Stomach (tissue), 4 donors: ENCODE measurements around the gene TBC1D10A.

Experiments
- POLR2A ChIP-seq, 4 donors: fragments of 450-650 bp; IDR thresholded peaks; one replicate each; pipeline ENCODE4 v1.6.1; 2016; ENCODE audit warnings: antibody characterized with exemption in 4 of 4, control low read depth in 2 of 4, mild to moderate bottlenecking in 1 of 4, moderate library complexity in 1 of 4
- TF ChIP-seq, protein P1 (sequence below), 7 experiments: fragments of 450-650 bp in 4 of 7; fragments of 200-600 bp in 3 of 7; sonication (generic) in 3 of 7; IDR thresholded peaks; one replicate each; pipeline ENCODE4 v1.5.1; 2016 to 2019; ENCODE audit warnings: antibody characterized with exemption in 7 of 7, control low read depth in 2 of 7, mild to moderate bottlenecking in 1 of 7

DNA sequence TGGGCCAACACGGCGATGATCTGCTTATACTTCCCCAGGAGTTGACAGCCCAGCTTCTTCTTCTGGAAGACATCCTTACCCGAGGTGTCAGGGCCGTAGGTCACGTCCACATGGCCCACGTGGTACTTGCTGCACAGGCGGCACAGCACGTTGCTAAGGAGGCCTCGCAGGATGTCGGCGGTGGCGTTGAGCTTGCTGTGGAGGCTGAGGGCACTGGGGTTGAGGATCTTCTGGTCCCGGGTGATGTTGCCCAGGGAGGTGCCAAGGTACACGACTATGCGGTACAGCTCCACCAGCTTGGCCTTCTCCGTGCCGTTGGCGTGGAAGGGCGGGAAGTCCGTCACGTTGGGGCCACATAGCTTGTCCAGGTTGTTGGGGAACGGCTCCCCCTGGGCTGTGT lies 83.1 kb downstream of the TBC1D10A start:
- TF ChIP-seq, protein P1, sequence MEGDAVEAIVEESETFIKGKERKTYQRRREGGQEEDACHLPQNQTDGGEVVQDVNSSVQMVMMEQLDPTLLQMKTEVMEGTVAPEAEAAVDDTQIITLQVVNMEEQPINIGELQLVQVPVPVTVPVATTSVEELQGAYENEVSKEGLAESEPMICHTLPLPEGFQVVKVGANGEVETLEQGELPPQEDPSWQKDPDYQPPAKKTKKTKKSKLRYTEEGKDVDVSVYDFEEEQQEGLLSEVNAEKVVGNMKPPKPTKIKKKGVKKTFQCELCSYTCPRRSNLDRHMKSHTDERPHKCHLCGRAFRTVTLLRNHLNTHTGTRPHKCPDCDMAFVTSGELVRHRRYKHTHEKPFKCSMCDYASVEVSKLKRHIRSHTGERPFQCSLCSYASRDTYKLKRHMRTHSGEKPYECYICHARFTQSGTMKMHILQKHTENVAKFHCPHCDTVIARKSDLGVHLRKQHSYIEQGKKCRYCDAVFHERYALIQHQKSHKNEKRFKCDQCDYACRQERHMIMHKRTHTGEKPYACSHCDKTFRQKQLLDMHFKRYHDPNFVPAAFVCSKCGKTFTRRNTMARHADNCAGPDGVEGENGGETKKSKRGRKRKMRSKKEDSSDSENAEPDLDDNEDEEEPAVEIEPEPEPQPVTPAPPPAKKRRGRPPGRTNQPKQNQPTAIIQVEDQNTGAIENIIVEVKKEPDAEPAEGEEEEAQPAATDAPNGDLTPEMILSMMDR (IDR thresholded peaks at IDR 0.05) = no peak
- TF ChIP-seq POLR2A (IDR thresholded peaks at IDR 0.05) = no peak
